ENCODE measurements around the gene PCGF1.
"Not testable (repeated sequence)": the region's sequence is repeated elsewhere in the genome, so short reads cannot be mapped to it uniquely, and the experiment has no call there.

The PCGF1 gene

GRCh38 chr2:74472086-74472944, 35.2 kb downstream of the PCGF1 start, which contains the start of gene MRPL53:
MRPL53 (minus strand) TSS chr2:74472680; CDS start chr2:74472660, 20 bp downstream.
- DNase-seq (ENCODE audit: low spot score) = peak; percentile 59

GRCh38 chr2:74471332-74472065, 36.0 kb downstream of the PCGF1 start:
- DNase-seq (ENCODE audit: low spot score) = no peak

- not testable (repeated sequence) for DNase-seq (ENCODE audit: low spot score)
These were observed 36.8 kb downstream of the PCGF1 start for GRCh38 chr2:74470742-74471141.

- no peak for DNase-seq (ENCODE audit: low spot score)
These were observed 43.1 kb downstream of the PCGF1 start for GRCh38 chr2:74464406-74464805.

- DNase-seq (ENCODE audit: low spot score) = no peak
These were observed 44.7 kb downstream of the PCGF1 start for GRCh38 chr2:74462786-74463105.

- no peak for DNase-seq (ENCODE audit: low spot score)
These were observed 45.3 kb downstream of the PCGF1 start for GRCh38 chr2:74462054-74462785.

GRCh38 chr2:74461187-74462053, 46.1 kb downstream of the PCGF1 start:
- DNase-seq (ENCODE audit: low spot score) = no peak

- not testable (repeated sequence) for DNase-seq (ENCODE audit: low spot score)
These were observed 47.3 kb downstream of the PCGF1 start for GRCh38 chr2:74460187-74460586.

GRCh38 chr2:74459503-74460118, 47.9 kb downstream of the PCGF1 start:
- not testable (repeated sequence) for DNase-seq (ENCODE audit: low spot score)

- DNase-seq (ENCODE audit: low spot score) = no peak
These were observed 48.5 kb downstream of the PCGF1 start for GRCh38 chr2:74458938-74459363.

GRCh38 chr2:74458132-74458937, 49.2 kb downstream of the PCGF1 start, which contains the start of gene WBP1:
WBP1 (plus strand) TSS chr2:74458438; CDS start chr2:74458603, 165 bp downstream.
- peak; percentile 95 for DNase-seq (ENCODE audit: low spot score)

GRCh38 chr2:74457549-74458131, 49.9 kb downstream of the PCGF1 start:
- peak; percentile 55 for DNase-seq (ENCODE audit: low spot score)

- no peak for DNase-seq (ENCODE audit: low spot score)
These were observed 50.4 kb downstream of the PCGF1 start for GRCh38 chr2:74457129-74457548.
